Left colon (tissue), 2 donors: ENCODE results near the gene ARHGAP32. TPM values are rescaled to one million over a fixed set of nuclear protein-coding genes. Genes with fewer than 3 reads are reported as not detected.
"Not testable (repeated sequence)": the region's sequence is repeated elsewhere in the genome, so short reads cannot be mapped to it uniquely, and the experiment has no call there.

Experiments
- ATAC-seq: fragments of 200-7000 bp; cut with Tn5 transposase; one replicate; pipeline ENCODE4 v1.9.1; 2020; ENCODE audit warnings: mild to moderate bottlenecking, moderate library complexity
- DNase-seq, 2 donors: peaks; one replicate each; pipeline ENCODE4 v3.0.0-alpha.2; 2020
- intact Hi-C, 2 donors: fragments of 100-400 bp; cut with DNase I in 1 of 2; cut with micrococcal nuclease in 1 of 2; formaldehyde crosslinking; loops; one replicate each; pipeline versions ENCODE4 v1.11.2 to v1.14.0; 2022; cut with DNase I, micrococcal nuclease
- total RNA-seq, 2 donors: library from RNA; stranded (reverse); fragmentation: NEBNext Ultra II Directional; extraction: Animal tissue kit (Norgen Biotek cat#: 25700); gene quantifications; one replicate each; pipeline ENCODE4 v1.2.1, GENCODE V29; 2021
- donor health status: DM: no; HTN: no; CAD: no.
- donor health status: DM: yes; HTN: yes; CAD: no.

ARHGAP32 gene
- total RNA-seq, 2 donors from 2014 or later, result 56.1 to 70.5 TPM

DNA sequence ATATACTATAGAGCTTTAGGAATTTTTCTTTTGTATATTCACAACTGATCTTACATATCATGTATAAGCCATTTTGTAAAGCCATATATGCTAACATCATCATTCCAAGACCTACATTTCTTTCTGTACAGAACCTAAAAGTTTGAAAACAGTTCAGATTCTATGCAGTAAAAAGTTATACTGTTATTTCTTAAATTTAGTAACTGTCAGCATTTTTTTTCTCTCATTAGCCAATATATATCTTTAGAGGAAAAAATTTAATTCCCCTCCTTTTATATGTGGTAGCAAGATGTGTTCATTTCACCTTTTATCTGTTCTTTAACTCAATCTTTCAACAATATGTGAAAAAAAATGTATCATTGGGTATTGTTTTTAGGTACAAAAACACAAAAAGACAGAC lies 129.0 kb downstream of the ARHGAP32 start:
- ATAC-seq, result no peak
- intact Hi-C loops, result no loop called here
- no peak for DNase-seq

DNA sequence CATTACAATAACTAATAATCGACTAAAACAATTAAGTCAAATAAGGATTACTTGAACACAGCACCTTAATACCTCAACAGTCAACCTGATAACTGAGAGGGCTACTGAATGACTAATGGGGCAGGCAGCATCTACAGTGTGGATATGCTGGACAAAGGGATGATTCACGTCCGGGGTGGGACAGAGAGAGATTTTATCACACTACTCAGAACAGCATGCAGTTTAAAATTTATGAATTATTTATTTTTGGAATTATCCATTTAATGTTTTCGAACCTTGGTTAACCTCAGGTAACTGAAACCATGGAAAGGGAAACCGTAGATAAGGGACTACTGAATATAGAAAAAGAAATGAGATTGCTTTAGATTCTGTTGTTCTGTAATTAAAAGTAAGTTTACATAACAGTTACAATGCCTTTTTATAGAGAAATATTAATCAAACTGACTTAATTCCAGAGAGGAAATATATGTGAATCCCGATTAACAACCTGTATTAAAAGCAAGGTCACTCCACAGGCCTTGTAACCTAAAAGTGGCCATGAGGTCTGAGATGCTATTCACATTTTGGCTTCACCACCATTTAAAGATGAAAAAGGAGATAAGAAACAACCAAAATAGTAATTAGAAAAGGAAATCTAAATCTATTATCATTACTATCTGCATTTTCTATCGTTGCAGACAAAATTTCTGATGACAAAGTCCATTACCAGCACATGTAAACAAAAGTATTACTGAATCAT lies 130.5 kb downstream of the ARHGAP32 start:
- ATAC-seq, result no peak
- intact Hi-C loops, result no loop called here
- DNase-seq, result no peak

DNA sequence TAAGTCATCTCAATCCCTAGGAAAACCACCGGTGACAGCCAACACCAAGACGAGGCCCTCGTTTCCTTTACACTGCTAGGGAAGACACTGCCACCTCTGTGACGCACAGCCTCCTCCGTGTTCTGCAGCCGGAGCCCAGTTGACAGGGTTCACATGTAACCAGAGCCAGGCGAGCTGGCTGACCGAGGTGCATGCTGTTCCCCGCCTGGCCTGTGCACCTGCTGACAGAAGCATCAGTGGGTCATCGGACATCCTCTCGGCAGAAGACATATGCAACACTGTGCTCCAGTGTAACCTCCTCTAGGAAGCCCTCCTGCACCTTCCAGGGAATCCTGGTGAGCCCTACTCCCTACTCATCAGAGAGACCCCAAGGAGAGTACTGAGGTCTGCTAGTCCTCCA lies 135.2 kb downstream of the ARHGAP32 start:
- DNase-seq (no peak), ATAC-seq (no peak)
- intact Hi-C loops, result no loop called here

DNA sequence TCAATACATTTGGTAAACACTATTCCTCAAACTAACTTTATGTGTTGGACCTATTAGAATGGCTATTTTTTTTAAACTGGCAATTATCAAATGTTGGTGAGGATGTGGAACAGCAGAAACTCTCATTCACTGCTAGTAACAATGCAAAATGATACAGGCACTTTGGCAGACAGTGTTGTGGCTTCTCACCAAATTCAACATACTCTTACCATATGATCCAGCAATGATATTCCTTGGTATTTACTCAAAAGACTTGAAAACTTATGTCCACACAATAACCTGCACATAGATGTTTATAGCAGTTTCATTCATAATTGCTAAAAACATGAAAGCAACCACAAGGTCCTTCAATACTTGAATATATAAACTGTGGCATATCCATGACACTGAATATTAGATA lies 136.9 kb downstream of the ARHGAP32 start:
- ATAC-seq (no peak), DNase-seq (no peak)
- intact Hi-C loops, result no loop called here

DNA sequence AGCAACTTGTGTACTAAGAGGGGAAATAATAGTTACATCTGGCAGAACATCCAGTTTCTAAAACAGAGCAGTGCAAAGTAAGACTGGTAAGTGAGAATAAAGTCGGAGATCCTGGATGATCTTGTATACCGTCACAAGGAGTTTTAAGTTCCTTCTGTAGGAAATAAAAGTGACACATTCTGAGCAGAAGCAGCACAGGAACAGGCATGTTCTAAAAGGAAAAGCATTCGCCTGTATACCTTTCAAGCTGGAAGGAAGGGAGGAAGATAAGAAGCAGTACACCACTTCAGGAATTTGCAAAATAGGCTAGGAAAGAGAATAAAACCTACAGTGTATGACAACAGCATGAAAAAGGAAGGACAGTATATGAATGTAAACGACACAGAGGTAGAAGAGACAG lies 143.2 kb downstream of the ARHGAP32 start:
- intact Hi-C loops, result no loop called here
- ATAC-seq, result no peak
- no peak for DNase-seq

DNA sequence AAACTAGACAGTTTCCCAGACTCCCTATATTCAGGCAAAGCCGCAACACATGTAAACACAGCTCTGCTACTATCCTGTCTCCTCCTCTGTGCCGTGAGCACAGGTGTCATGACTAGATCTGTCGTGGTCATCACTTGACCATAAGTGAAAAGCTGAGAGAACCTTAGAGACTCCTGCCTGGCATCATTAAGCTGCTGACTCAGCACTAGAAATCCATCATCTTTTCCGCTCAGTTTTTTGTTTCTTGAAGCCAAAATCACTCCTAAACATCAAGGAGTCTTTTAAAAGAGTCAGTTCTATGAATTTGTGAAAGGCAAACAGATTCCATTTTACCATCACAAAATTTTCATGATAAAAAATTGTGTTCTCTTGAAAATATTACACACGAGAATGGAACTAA lies 147.0 kb downstream of the ARHGAP32 start:
- no peak for ATAC-seq
- DNase-seq, result no peak
- intact Hi-C loops, result no loop called here

DNA sequence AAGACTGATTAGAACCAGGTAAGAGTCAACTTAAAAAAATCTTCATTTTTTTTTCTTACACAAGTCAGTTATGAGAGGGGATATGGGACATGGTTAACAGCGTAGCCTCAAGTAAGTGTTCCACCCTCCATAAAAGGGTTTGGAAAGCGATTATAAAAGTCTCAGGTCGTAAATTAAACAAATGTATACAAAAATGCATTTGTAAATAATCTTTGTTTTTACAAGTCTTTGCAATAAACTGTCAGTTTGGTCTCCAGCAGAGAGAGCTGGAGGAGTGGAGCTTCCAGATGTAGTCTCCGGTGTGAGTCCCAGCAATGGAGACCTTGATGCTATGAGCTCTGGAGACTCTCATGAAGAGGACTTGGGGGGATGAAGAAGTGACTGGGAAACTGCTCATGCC lies 149.6 kb downstream of the ARHGAP32 start:
- DNase-seq (no peak), ATAC-seq (no peak)
- intact Hi-C loops, result no loop called here

DNA sequence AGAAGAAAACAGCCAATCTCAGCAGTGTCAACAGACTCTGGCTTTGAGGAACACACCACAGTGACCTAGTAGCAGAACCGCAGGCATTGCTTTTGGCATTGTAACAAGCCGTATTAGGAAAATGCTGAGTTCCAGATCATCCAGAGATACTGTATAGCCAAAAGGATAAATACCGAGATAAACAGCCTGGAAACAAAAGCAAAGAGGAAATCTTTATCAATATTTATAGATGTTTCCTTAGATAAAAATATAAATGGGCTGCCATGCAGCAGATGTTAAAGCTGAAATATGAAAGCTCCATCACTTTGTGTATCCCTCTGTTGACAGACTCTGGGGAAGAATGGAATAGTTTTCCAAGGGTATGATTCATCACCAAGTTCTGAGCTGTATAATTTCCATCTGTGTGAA lies 150.5 kb downstream of the ARHGAP32 start:
- intact Hi-C loops, result no loop called here
- DNase-seq (no peak), ATAC-seq (no peak)

DNA sequence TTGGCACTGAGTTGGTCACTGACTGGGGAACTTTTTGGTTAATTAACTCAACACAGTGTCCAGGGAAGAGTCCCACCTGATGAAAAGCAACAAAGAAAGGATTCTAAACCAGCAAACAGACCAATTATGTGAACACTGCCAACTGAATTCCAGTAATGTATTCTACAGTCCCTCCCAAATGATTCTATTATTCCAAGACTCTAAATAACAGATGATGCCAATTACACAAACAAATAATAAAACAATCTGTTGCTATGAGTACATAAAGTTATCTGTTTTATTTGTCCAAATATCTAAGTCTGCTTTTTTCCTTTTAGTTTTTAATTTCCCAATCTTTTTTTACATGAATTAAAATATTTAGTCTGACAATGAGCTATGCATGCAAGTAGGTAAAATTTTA lies 151.2 kb downstream of the ARHGAP32 start:
- no peak for DNase-seq
- intact Hi-C loops, result no loop called here
- no peak for ATAC-seq

DNA sequence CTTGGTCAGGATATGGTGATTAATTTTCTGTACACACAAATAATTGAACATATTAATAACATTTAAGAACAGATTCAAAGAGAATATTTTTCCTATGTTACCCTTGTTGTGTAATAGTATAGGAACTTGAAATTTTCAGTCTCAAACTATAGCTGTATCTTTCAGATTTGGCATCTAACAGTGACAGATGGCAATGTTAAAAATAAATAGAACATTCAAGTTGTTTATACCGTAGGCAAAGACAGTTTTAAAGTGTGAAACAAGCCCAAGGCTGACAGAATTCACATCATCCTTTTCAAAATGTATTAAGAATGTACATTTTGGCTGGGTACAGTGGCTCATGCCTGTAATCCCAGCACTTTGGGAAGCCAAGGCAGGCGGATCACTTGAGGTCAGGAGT lies 156.9 kb downstream of the ARHGAP32 start:
- ATAC-seq, result no peak
- no peak for DNase-seq
- intact Hi-C loops, result no loop called here

DNA sequence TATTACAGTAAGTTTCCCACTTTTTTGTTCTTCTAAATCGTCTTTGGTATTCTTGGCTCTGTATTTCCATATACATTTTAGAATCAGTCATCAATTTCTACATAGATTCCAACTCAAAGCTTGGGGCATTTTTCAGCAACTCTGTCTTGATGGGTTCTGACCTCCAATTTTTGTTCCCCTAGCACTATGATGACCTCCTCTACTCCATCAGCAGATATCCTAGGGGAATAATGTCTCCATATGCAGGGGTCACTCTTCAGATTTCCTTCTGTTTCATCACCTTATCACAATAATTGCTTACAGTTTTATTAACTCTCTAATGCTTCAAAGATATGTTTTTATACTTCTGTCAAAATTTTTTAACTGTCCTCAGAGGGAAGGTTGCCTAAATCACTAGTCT lies 158.1 kb downstream of the ARHGAP32 start:
- ATAC-seq, result no peak
- intact Hi-C loops, result no loop called here

DNA sequence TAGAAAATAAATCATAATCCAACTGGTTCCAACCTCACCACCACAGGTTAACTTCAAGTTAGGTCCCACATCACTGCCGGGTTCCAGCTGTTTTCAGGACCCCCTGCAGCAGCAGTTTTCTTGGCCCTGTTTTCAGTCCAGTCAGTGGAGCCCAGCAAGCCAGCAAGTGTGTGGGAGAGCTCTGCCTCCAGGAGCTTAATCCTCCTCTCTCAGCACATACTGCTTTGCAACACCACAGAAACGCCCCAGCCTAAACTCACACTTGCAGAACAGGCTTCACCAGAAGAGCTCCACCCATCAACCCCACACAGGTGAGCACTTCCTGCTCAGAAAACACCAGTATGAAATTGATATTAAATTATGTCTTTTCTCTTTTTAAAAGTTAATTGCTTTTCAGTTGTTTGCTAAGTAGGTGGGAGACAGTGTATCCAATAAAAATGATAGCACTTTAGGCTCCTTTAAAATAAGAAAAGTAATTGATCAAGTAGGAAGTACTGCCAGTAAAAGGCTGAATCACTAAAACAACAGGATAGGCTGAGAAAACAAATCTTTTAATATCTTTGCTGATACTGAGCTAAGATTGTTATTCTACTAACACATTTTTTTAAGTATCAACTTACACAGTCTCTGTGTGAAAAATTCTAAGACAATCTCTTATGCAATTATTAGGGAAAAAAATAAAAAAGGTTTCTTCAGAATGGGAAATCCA lies 168.0 kb downstream of the ARHGAP32 start:
- DNase-seq (peak; percentile 81 to 91), ATAC-seq (peak; percentile 89)
- intact Hi-C loops, result no loop called here

More for the DNA sequence above, 158.1 kb downstream of the ARHGAP32 start:
- DNase-seq, result no peak

DNA sequence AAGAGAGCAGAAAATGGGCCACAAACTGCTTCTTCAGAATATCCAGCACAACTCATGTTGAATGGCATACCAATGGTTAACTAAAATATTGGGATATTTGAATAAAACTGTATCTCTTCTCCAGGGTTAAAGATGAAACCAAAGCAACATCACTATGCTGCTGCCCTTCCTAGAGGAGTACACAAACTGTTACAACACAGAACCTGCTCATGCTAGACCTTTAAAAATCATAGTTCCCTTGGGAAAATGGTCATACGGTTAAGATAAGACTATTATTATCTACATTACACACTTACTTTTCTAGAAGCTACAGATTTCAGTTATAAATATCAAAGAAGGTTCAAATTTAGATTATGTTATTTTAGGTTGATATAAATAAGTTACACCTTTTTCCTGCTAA lies 170.8 kb downstream of the ARHGAP32 start:
- intact Hi-C loops, result no loop called here
- DNase-seq (no peak), ATAC-seq (peak; percentile 40)

DNA sequence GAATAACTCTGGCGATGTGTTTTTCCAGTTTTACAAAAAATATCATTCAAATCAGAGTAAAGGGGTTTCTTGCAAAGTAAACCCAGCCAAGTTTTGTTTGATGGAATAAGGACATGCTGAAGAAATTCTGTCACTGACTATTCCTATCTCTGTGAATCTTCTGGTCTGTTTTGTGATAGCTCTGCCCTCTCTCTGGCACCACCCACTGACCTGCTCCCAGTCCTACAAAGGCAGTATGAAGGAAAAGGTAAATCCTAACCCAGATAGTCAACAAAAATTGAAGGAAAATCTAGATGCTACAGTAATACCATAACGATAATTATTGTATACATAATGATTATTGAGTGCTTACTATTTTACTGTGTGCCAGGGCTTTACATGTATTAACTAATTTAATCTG lies 173.1 kb downstream of the ARHGAP32 start:
- peak; percentile 36 to 50 for DNase-seq
- ATAC-seq, result peak; percentile 40
- intact Hi-C loops, result no loop called here

DNA sequence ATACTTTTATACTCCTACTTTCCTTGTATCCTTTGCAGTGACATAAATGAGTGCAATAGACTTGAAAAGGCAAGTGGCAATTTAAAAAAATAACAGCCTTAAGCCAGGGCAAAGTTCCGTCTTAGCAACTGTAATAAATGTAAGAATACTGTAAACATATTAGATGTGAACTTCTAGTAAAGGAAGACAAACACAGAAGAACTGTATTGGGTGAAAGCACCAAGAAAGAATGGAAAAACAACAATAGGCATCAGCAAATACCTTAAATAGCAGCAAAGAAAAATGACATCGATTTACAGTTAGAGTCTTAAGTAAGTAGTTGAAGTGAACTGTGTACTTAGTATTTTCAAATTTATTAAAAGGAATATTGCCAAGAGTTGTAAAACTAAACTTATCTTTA lies 174.0 kb downstream of the ARHGAP32 start:
- peak; percentile 31 for ATAC-seq
- intact Hi-C loops, result no loop called here
- no peak for DNase-seq

DNA sequence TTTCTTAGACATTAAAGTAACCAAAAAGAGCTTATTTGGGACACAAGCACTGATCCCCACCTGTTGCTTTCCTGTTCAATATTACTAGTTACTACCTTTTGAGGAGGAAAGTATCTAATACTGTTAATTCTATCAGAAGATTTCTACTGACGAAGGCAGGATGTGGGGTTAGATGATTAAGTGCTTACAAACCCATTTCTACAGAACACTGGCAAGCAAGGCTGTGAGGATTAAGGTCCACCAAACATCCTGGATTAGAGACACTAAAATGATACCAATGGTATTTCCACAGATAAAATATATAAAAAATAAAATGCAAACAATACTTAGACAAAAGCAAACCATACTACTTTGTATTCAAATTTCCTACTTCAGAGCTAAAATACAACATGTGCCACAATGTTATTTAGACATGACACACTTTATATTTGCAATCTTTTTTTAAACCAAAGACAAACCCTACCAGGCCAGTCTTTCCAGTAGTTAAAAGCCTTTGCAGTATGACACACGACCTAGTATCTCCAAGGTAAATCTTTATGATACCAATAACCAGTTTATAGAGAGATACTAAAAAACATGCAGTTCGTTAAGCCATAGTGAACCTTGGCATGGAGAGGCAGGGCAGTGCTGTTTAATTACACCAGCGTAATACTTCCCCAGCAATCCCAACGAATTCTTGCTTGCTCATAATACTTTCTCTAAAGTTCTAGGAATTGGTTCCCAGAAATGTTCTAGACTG lies 178.2 kb downstream of the ARHGAP32 start:
- ATAC-seq, result peak; percentile 83
- peak; percentile 36 to 64 for DNase-seq
- intact Hi-C loops, result no loop called here

DNA sequence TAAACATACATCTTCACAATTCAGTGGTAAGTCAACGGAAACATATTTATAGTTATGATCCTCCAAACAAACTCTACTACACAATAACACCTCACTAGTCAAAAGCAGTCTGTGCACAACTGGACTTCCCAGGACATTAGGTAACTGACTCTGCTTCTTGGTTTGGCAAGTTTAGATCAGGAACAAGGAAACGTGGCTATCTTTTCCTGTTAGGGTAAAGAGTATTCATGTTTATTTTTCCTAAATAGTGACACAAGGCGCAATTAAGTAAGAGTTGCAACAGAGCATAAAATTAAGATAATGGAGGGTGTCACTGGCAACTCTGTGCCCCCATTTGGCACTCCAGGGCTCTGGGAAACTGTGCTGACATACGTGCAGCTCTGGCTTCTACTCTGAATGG lies 179.2 kb downstream of the ARHGAP32 start:
- intact Hi-C loops, result no loop called here
- ATAC-seq (peak; percentile 60), DNase-seq (no peak)

DNA sequence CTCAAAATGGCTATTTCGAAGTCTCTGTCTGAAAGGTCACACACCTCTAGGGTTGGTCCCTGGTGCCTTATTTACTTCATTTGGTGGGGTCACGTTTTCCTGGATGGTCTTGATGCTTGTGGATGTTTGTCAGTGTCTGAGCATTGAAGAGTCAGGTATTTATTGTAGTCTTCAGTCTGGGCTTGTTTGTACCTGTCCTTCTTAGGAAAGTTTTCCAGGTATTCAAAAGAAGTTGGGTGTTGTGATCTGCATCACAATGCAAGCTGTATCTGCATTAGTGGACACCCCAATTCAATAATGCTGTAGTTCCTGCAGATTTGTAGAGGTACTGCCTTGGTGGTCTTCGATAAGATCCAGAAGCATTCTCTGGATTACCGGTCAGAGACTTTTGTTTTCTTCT lies 186.0 kb downstream of the ARHGAP32 start:
- ATAC-seq (no peak), DNase-seq (no peak)
- intact Hi-C loops, result no loop called here

DNA sequence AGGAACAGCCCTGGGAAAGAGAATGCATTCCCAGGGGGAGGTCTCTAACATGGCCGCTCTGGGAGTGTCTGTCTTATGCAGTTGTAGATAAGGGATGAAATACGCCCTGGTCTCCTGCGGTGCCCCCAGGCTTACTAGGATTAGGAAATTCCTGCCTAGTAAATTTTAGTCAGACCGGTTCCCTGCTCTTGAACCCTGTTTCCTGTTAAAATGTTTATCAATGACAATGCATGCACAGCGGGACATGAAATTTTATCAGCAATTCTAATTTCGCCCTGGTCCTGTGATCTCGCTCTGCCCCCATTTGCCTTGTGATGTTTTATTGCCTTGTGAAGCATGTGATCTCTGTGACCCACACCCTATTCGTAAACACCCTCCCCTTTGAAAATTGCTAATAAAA lies 193.0 kb downstream of the ARHGAP32 start:
- ATAC-seq, intact Hi-C loops, DNase-seq: not testable (repeated sequence)
